Neural progenitor cell (in vitro differentiated cells): ENCODE results near the gene GRIN3B.

Experiments used
- CTCF ChIP-seq: fragments of 200-600 bp; sonication (generic); IDR thresholded peaks from 2 replicates; pipeline ENCODE4 v1.5.1; 2017; ENCODE audit warnings: antibody characterized with exemption, mild to moderate bottlenecking
- EZH2 ChIP-seq: fragments of 200-600 bp; sonication (generic); IDR thresholded peaks from 2 replicates; pipeline ENCODE4 v1.6.1; 2017; ENCODE audit warnings: antibody characterized with exemption, mild to moderate bottlenecking, moderate library complexity
- EZH2phosphoT487 ChIP-seq: fragments of 200-600 bp; sonication (generic); IDR thresholded peaks from 2 replicates; pipeline ENCODE4 v1.6.1; 2017; ENCODE audit warnings: antibody characterized with exemption

- TF ChIP-seq CTCF (no peak), EZH2 (no peak), EZH2phosphoT487 (no peak)
Measured at GRCh38 chr19:973726-974563, 26.3 kb upstream of the GRIN3B start.
